Heart left ventricle (tissue), 13 donors: ENCODE data around the gene GTPBP6.

Experiments
- POLR2A ChIP-seq, 2 donors: fragments of 450-650 bp; IDR thresholded peaks; one replicate each; pipeline ENCODE4 v1.6.1; 2017; ENCODE audit warnings: antibody characterized with exemption in 2 of 2, mild to moderate bottlenecking in 2 of 2, moderate library complexity in 2 of 2
- TF ChIP-seq, protein P1 (sequence below), 12 donors: fragments of 200-600 bp; sonication (generic) in 4 of 12; IDR thresholded peaks; one replicate each; pipeline versions ENCODE4 v1.5.0 to v1.8.0; 2018 to 2022; ENCODE audit warnings: antibody characterized with exemption in 12 of 12, mild to moderate bottlenecking in 5 of 12
- donor health status: ischemic (EF 13 %, LVEDD 7.1; RV severe dilation, severe dysfunction).
- donor health status: DM: no; HTN: yes; CAD: no.
- donor health status: DM: no; HTN: no; CAD: no.
- donor health status: ischemic (EF 25% LVEDD 6.9; RV normal size, moderate dysfunction).
- donor health status: ischemic (EF 25% LVEDD 5.7; RV mildly dilated, moderate dysfunction).
- donor health status: ischemic (EF 35%, LVEDD 5.7; RV mildly dilated, moderate dysfunction).
- donor health status: nonischemic (EF 11% LVEDD 7.7; RV severe dilation, severe dysfunction).
- donor health status: DM: yes; HTN: yes; CAD: no.
- donor health status: PGD.
- donor health status: ischemic (EF 29% LVEDD 5.4; RV normal size, mild dysfunction).
- donor health status: nonischemic (EF 23%, LVEDD 6.1; RV moderate dilation, normal function).

DNA sequence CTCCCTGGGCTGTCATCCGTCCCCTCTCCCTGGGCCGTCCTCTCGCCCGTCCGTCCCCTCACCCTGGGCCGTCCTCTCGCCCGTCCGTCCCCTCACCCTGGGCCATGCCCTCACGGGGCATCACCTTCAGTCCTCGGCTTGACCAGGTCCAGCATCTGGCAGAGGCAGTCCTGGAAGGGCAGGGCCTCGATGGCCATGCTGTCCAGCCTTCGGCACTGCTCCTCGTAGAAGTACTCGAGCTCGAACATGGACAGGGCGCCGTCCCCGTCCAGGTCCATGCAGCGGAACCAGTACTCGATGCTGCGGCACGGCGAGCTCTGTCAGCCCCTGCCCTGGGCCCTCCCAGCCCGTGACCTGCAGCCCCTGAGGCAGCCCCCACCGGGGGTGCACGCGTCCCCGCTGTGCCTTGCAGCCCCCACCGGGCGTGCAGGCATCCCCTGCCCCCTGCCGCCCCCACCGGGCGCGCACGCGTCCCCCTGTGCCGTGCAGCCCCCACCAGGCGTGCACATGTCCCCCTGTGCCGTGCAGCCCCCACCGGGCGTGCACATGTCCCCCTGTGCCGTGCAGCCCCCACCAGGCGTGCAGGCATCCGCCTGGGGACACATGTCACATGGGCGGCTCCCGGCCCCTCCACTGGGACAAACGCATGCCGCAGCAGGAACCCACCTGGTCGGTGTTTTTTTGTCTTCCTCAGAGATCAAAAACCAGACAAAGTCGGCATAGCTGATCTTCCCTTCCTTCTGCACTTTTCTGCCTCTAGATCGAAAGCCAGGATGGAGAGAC lies 22.2 kb upstream of the GTPBP6 start:
- TF ChIP-seq, protein P1, sequence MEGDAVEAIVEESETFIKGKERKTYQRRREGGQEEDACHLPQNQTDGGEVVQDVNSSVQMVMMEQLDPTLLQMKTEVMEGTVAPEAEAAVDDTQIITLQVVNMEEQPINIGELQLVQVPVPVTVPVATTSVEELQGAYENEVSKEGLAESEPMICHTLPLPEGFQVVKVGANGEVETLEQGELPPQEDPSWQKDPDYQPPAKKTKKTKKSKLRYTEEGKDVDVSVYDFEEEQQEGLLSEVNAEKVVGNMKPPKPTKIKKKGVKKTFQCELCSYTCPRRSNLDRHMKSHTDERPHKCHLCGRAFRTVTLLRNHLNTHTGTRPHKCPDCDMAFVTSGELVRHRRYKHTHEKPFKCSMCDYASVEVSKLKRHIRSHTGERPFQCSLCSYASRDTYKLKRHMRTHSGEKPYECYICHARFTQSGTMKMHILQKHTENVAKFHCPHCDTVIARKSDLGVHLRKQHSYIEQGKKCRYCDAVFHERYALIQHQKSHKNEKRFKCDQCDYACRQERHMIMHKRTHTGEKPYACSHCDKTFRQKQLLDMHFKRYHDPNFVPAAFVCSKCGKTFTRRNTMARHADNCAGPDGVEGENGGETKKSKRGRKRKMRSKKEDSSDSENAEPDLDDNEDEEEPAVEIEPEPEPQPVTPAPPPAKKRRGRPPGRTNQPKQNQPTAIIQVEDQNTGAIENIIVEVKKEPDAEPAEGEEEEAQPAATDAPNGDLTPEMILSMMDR (IDR thresholded peaks at IDR 0.05), result no peak
- no peak for TF ChIP-seq POLR2A (IDR thresholded peaks at IDR 0.05)
